BE2C (cell line): ENCODE measurements around the gene TIMP2.
A peak's percentile ranks its signal among the peaks of the same experiment; 100 is the strongest.

Experiments used
- DNase-seq: peaks from one replicate; pipeline ENCODE4 v3.0.0-alpha.2; 2020
- H3K27me3 ChIP-seq: fragments of 250-450 bp; sonication (Bioruptor Pico); 2 replicates; pipeline ENCODE4 v1.5.1; 2020; ENCODE audit warnings: mild to moderate bottlenecking
- H3K36me3 ChIP-seq: fragments of 250-450 bp; sonication (Bioruptor Pico); 2 replicates; pipeline ENCODE4 v1.5.1; 2020; ENCODE audit warnings: mild to moderate bottlenecking
- H3K4me1 ChIP-seq: fragments of 250-450 bp; sonication (Bioruptor Pico); 2 replicates; pipeline ENCODE4 v1.5.1; 2020
- H3K4me3 ChIP-seq: 2 replicates; pipeline ENCODE4 v1.5.1; 2011; ENCODE audit warnings: low read depth, low read length
- H3K9me3 ChIP-seq: fragments of 250-450 bp; sonication (Bioruptor Pico); 2 replicates; pipeline ENCODE4 v1.5.1; 2020
- TF ChIP-seq, protein P1 (sequence below): IDR thresholded peaks from 2 replicates; pipeline ENCODE4 v1.5.1; 2012; ENCODE audit warnings: mild to moderate bottlenecking, low read depth, low read length

TIMP2 gene

DNA sequence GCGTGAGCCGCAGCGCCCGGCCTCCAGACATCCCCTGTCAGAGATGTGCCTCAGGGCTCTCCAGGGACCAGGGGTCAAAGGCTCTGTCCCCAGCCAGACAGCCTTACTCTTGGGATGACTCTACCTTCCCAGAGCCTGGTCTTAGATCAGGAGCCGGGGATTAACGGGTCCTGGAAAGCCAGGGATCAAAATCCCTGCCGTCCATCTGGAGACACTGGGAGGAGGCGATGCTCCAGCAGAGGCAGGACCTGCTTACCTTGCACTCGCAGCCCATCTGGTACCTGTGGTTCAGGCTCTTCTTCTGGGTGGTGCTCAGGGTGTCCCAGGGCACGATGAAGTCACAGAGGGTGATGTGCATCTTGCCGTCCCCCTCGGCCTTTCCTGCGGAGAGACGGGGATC, 67.9 kb downstream of the TIMP2 start:
- H3K9me3 ChIP-seq = no peaks in the 10 kb centered on the region
- peaks cover 6% of the 10 kb centered on the region for H3K4me1 ChIP-seq
- no peak overlapping the region for H3K4me3 ChIP-seq
- peaks cover 5% of the 10 kb centered on the region for H3K36me3 ChIP-seq
- TF ChIP-seq, protein P1, sequence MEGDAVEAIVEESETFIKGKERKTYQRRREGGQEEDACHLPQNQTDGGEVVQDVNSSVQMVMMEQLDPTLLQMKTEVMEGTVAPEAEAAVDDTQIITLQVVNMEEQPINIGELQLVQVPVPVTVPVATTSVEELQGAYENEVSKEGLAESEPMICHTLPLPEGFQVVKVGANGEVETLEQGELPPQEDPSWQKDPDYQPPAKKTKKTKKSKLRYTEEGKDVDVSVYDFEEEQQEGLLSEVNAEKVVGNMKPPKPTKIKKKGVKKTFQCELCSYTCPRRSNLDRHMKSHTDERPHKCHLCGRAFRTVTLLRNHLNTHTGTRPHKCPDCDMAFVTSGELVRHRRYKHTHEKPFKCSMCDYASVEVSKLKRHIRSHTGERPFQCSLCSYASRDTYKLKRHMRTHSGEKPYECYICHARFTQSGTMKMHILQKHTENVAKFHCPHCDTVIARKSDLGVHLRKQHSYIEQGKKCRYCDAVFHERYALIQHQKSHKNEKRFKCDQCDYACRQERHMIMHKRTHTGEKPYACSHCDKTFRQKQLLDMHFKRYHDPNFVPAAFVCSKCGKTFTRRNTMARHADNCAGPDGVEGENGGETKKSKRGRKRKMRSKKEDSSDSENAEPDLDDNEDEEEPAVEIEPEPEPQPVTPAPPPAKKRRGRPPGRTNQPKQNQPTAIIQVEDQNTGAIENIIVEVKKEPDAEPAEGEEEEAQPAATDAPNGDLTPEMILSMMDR = no peak
- no peaks in the 10 kb centered on the region for H3K27me3 ChIP-seq
- DNase-seq = peak; percentile 48

GRCh38 chr17:78855561-78856165, 69.5 kb downstream of the TIMP2 start:
- TF ChIP-seq, protein P1 = no peak

GRCh38 chr17:78854508-78854907, 70.7 kb downstream of the TIMP2 start:
- Histone ChIP-seq H3K27me3 (no peaks in the 10 kb centered on the region), H3K4me3 (no peak overlapping the region), H3K4me1 (peaks cover 6% of the 10 kb centered on the region), H3K36me3 (peaks cover 5% of the 10 kb centered on the region), H3K9me3 (no peaks in the 10 kb centered on the region)
- TF ChIP-seq, protein P1 = no peak
- no peak for DNase-seq

More at GRCh38 chr17:78855561-78856165, 69.5 kb downstream of the TIMP2 start:
- Histone ChIP-seq H3K4me3 (no peak overlapping the region), H3K4me1 (peaks cover 6% of the 10 kb centered on the region), H3K36me3 (peaks cover 5% of the 10 kb centered on the region), H3K9me3 (no peaks in the 10 kb centered on the region), H3K27me3 (no peaks in the 10 kb centered on the region)
- DNase-seq = no peak

DNA sequence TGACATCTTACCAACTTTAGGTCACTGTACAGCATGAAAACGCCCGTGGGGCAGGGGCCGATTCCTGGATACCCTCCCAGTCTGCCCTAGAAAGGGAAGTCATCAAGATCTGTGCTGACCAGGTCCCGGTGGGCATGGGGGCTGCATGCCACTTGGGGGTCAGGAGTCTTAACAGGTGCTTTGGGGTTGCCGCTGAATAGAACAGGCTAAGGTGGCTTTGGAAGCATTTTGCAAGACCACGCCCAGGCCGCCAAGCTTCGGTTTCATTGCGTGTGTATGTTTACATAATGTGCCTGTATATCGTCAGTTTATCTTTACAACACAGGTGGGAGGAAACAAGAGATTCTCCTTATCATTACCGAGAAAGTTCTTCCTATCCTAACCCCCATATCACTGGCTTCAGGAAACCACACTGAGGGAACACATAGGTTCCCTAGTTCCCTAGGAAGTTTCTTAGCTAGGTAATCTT, 71.2 kb downstream of the TIMP2 start:
- H3K9me3 ChIP-seq = no peaks in the 10 kb centered on the region
- DNase-seq = no peak

DNA sequence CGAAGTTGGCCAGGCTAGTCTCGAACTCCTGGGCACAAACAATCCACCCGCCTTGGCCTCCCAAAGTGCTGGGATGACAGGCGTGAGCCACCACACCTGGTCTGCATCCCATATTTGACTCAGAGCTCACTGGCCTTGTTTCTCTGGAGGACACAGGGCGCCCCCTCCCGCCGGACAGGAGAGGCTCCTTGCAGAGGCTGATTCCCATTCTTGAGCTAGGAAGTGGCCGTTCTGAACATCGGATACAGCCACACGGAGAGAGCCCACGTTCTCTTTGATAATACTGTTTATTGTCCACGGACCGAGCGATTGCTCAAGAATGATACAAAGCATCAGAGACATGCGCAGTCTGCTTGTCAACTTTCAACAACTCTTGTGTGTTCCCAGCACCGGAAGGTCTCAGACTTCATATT, 72.5 kb downstream of the TIMP2 start:
- H3K4me1 ChIP-seq = peaks cover 6% of the 10 kb centered on the region
- H3K9me3 ChIP-seq = no peaks in the 10 kb centered on the region

More for the DNA sequence above, 71.2 kb downstream of the TIMP2 start:
- peaks cover 6% of the 10 kb centered on the region for H3K4me1 ChIP-seq
- TF ChIP-seq, protein P1 = no peak
- no peaks in the 10 kb centered on the region for H3K27me3 ChIP-seq
- peaks cover 5% of the 10 kb centered on the region for H3K36me3 ChIP-seq
- no peak overlapping the region for H3K4me3 ChIP-seq

GRCh38 chr17:78849026-78849425, 76.2 kb downstream of the TIMP2 start:
- Histone ChIP-seq H3K4me3 (no peak overlapping the region), H3K4me1 (no peaks in the 10 kb centered on the region), H3K36me3 (no peaks in the 10 kb centered on the region), H3K9me3 (no peaks in the 10 kb centered on the region), H3K27me3 (no peaks in the 10 kb centered on the region)
- DNase-seq = no peak
- TF ChIP-seq, protein P1 = no peak

More for the DNA sequence above, 72.5 kb downstream of the TIMP2 start:
- H3K4me3 ChIP-seq = no peak overlapping the region
- H3K27me3 ChIP-seq = no peaks in the 10 kb centered on the region
- no peak for DNase-seq
- TF ChIP-seq, protein P1 = no peak
- H3K36me3 ChIP-seq = peaks cover 5% of the 10 kb centered on the region
